H9 (cell line): ENCODE measurements around the gene PDXK. TPM values are rescaled to one million over a fixed set of nuclear protein-coding genes. Genes with fewer than 3 reads are reported as not detected.
A peak's percentile ranks its signal among the peaks of the same experiment; 100 is the strongest.

Experiments
- DNase-seq: peaks from one replicate; pipeline ENCODE4 v3.0.0-alpha.2; 2017
- H2AFZ ChIP-seq: one replicate; pipeline ENCODE4 v1.6.1; 2013; ENCODE audit warnings: mild to moderate bottlenecking, low read length, control low read depth, moderate library complexity
- H2AK5ac ChIP-seq: 2 replicates; pipeline ENCODE4 v1.6.1; 2013; ENCODE audit warnings: low read length, control low read depth, mixed read lengths; ENCODE audit not compliant: insufficient read length
- H2BK120ac ChIP-seq: one replicate; pipeline ENCODE4 v1.6.1; 2013; ENCODE audit warnings: low read depth, mild to moderate bottlenecking, low read length, control low read depth, inconsistent platforms; ENCODE audit not compliant: poor library complexity, severe bottlenecking
- H2BK12ac ChIP-seq: 2 replicates; pipeline ENCODE4 v1.6.1; 2013; ENCODE audit warnings: low read length, control low read depth, mixed read lengths, low read depth; ENCODE audit not compliant: insufficient read length
- H2BK15ac ChIP-seq: 2 replicates; pipeline ENCODE4 v1.6.1; 2013; ENCODE audit warnings: low read depth, low read length, control low read depth
- H2BK20ac ChIP-seq: one replicate; pipeline ENCODE4 v1.6.1; 2013; ENCODE audit warnings: low read depth, mild to moderate bottlenecking, low read length, control low read depth, inconsistent platforms; ENCODE audit not compliant: poor library complexity, severe bottlenecking
- H2BK5ac ChIP-seq: 2 replicates; pipeline ENCODE4 v1.6.1; 2013; ENCODE audit warnings: low read length, control low read depth, mixed read lengths; ENCODE audit not compliant: insufficient read length
- H3K14ac ChIP-seq: 2 replicates; pipeline ENCODE4 v1.6.1; 2013; ENCODE audit warnings: low read length, control low read depth; ENCODE audit not compliant: insufficient read depth
- H3K18ac ChIP-seq: 2 replicates; pipeline ENCODE4 v1.6.1; 2013; ENCODE audit warnings: low read depth, mild to moderate bottlenecking, mixed read lengths, low read length, control low read depth; ENCODE audit not compliant: insufficient read length
- H3K23ac ChIP-seq: 2 replicates; pipeline ENCODE4 v1.6.1; 2013; ENCODE audit warnings: low read length, control low read depth, mixed read lengths, low read depth; ENCODE audit not compliant: insufficient read length
- H3K23me2 ChIP-seq: 2 replicates; pipeline ENCODE4 v1.6.1; 2013; ENCODE audit warnings: low read depth, mild to moderate bottlenecking, mixed read lengths, low read length, control low read depth; ENCODE audit not compliant: insufficient read length, poor library complexity, severe bottlenecking
- H3K27ac ChIP-seq: 2 replicates; pipeline ENCODE4 v1.5.1; 2013; ENCODE audit warnings: low read length, control low read depth, mixed read lengths, low read depth; ENCODE audit not compliant: insufficient read length
- H3K27me3 ChIP-seq: 2 replicates; pipeline ENCODE4 v1.6.1; 2013; ENCODE audit warnings: low read length, control low read depth, inconsistent platforms; ENCODE audit not compliant: insufficient read depth
- H3K4ac ChIP-seq: 2 replicates; pipeline ENCODE4 v1.6.1; 2013; ENCODE audit warnings: low read depth, mild to moderate bottlenecking, control low read depth, inconsistent platforms, low read length, moderate library complexity
- H3K4me1 ChIP-seq: 2 replicates; pipeline ENCODE4 v1.6.1; 2013; ENCODE audit warnings: low read length, control low read depth, inconsistent platforms; ENCODE audit not compliant: insufficient read depth
- H3K4me2 ChIP-seq: 2 replicates; pipeline ENCODE4 v1.6.1; 2013; ENCODE audit warnings: low read length, control low read depth, mixed read lengths; ENCODE audit not compliant: insufficient read length, insufficient read depth
- H3K56ac ChIP-seq: 2 replicates; pipeline ENCODE4 v1.6.1; 2013; ENCODE audit warnings: low read depth, mild to moderate bottlenecking, mixed read lengths, low read length, control low read depth; ENCODE audit not compliant: insufficient read length
- H3K79me1 ChIP-seq: 2 replicates; pipeline ENCODE4 v1.6.1; 2013; ENCODE audit warnings: low read depth, mild to moderate bottlenecking, moderate library complexity, low read length, control low read depth, inconsistent platforms; ENCODE audit not compliant: insufficient read depth, poor library complexity, severe bottlenecking
- H3K79me2 ChIP-seq: 2 replicates; pipeline ENCODE4 v1.6.1; 2013; ENCODE audit warnings: low read length, control low read depth, inconsistent platforms; ENCODE audit not compliant: insufficient read depth
- H3K9ac ChIP-seq: 2 replicates; pipeline ENCODE4 v1.6.1; 2013; ENCODE audit warnings: low read length, control low read depth, mixed read lengths; ENCODE audit not compliant: insufficient read length; ENCODE audit errors: extremely low read depth
- H3K9me3 ChIP-seq: one replicate; pipeline ENCODE4 v1.6.1; 2013; ENCODE audit warnings: low read depth, low read length, inconsistent platforms; ENCODE audit not compliant: control insufficient read depth
- H3T11ph ChIP-seq: one replicate; pipeline ENCODE4 v1.6.1; 2013; ENCODE audit warnings: mild to moderate bottlenecking, low read length, control low read depth, inconsistent platforms
- H4K20me1 ChIP-seq: one replicate; pipeline ENCODE4 v1.6.1; 2013; ENCODE audit not compliant: control insufficient read depth, insufficient read length, insufficient read depth
- H4K5ac ChIP-seq: 2 replicates; pipeline ENCODE4 v1.6.1; 2013; ENCODE audit warnings: low read depth, mild to moderate bottlenecking, mixed read lengths, low read length, control low read depth; ENCODE audit not compliant: insufficient read length
- H4K8ac ChIP-seq: replicated peaks from 2 replicates; pipeline ENCODE4 v1.6.1; 2013; ENCODE audit warnings: low read length, control low read depth, mixed read lengths, low read depth; ENCODE audit not compliant: insufficient read length
- H4K91ac ChIP-seq: 2 replicates; pipeline ENCODE4 v1.6.1; 2013; ENCODE audit warnings: low read depth, mild to moderate bottlenecking, moderate library complexity, mixed read lengths, low read length, control low read depth; ENCODE audit not compliant: insufficient read length
- H3K27ac Mint-ChIP-seq, 3 experiments: 2 replicates in 2 of 3; 3 replicates in 1 of 3; pipeline ENCODE4 v1.8.0; 2020 to 2021; ENCODE audit warnings: mixed read lengths in 3 of 3, mild to moderate bottlenecking in 1 of 3, moderate library complexity in 1 of 3
- H3K27me3 Mint-ChIP-seq: 2 replicates; pipeline ENCODE4 v1.8.0; 2021; ENCODE audit warnings: low read depth, mild to moderate bottlenecking, moderate library complexity, mixed read lengths
- H3K36me3 Mint-ChIP-seq, 3 experiments: 2 replicates in 2 of 3; 3 replicates in 1 of 3; pipeline ENCODE4 v1.8.0; 2020 to 2021; ENCODE audit warnings: low read depth in 3 of 3, mixed read lengths in 3 of 3; ENCODE audit not compliant: insufficient read depth in 1 of 3
- H3K4me1 Mint-ChIP-seq, 2 experiments: 2 replicates each; pipeline ENCODE4 v1.8.0; 2020; ENCODE audit warnings: mixed read lengths in 2 of 2
- H3K4me3 Mint-ChIP-seq, 2 experiments: 2 replicates in 1 of 2; 3 replicates in 1 of 2; pipeline ENCODE4 v1.8.0; 2020 to 2021; ENCODE audit warnings: mild to moderate bottlenecking in 2 of 2, mixed read lengths in 2 of 2, moderate library complexity in 1 of 2
- H3K9me3 Mint-ChIP-seq, 2 experiments: 2 replicates in 1 of 2; 3 replicates in 1 of 2; pipeline ENCODE4 v1.8.0; 2020; ENCODE audit warnings: mild to moderate bottlenecking in 2 of 2, mixed read lengths in 2 of 2, moderate library complexity in 1 of 2
- CTCF ChIP-seq: fragments of 200-600 bp; sonication (generic); conservative IDR thresholded peaks from 3 replicates; pipeline ENCODE4 v1.8.0; 2021; ENCODE audit warnings: antibody characterized with exemption, mild to moderate bottlenecking
- WGBS: extraction: QIAGEN DNeasy Blood & Tissue Kit; methylation state at CpG from one replicate; pipeline ENCODE4 v1.1.7; 2013; ENCODE audit warnings: missing lambda C conversion rate, low lambda C conversion rate, mixed read lengths; ENCODE audit not compliant: insufficient read length; ENCODE audit errors: extremely low coverage; 5-methylcytosine and 5-hydroxymethylcytosine counted together
- total RNA-seq: library from RNA; stranded (reverse); gene quantifications from 2 replicates; pipeline ENCODE4 v1.2.1, GENCODE V29; 2021

Gene PDXK
- total RNA-seq, 1 experiment from 2014 or later = 109 TPM

GRCh38 chr21:43805275-43805800 is 86.4 kb downstream of the PDXK start:
- H2BK5ac ChIP-seq = no peak overlapping the region
- no peaks in the 10 kb centered on the region for H3K9me3 ChIP-seq
- Mint-ChIP-seq H3K9me3 (no peaks in the 10 kb centered on the region), H3K4me3 (no peak overlapping the region), H3K4me1 (no peaks in the 10 kb centered on the region), H3K27ac (peak overlapping the region in 2 of 3 experiments; percentile 34 to 37; a peak in 1 of 7 replicates), H3K36me3 (peaks cover 29 to 50% (median 47%) of the 10 kb centered on the region in 3 experiments; a peak in 6 of 7 replicates), H3K27me3 (no peaks in the 10 kb centered on the region)
- DNase-seq = no peak
- H3K14ac ChIP-seq = no peak overlapping the region; the same call in 1 of the 2 replicates
- no peak overlapping the region for H3K9ac ChIP-seq
- H3K79me1 ChIP-seq = no peaks in the 10 kb centered on the region
- H3K27ac ChIP-seq = no peak overlapping the region
- no peak overlapping the region for H3K4me2 ChIP-seq
- no peaks in the 10 kb centered on the region for H3K23me2 ChIP-seq
- H3K27me3 ChIP-seq = no peaks in the 10 kb centered on the region
- no peak overlapping the region for H4K91ac ChIP-seq
- no CpG with 5 or more reads among the region's 14 CpGs for WGBS
- no peak overlapping the region for H4K5ac ChIP-seq
- no peak overlapping the region for H4K8ac ChIP-seq
- no peak overlapping the region for H3K23ac ChIP-seq
- H2BK15ac ChIP-seq = no peak overlapping the region
- no peaks in the 10 kb centered on the region for H3K4me1 ChIP-seq
- no peaks in the 10 kb centered on the region for H4K20me1 ChIP-seq
- H2BK12ac ChIP-seq = no peak overlapping the region
- no peak overlapping the region for H3K4ac ChIP-seq
- no peak overlapping the region for H3T11ph ChIP-seq
- no peak overlapping the region for H2AK5ac ChIP-seq
- H2AFZ ChIP-seq = no peak overlapping the region
- no peak for TF ChIP-seq CTCF
- H2BK20ac ChIP-seq = no peak overlapping the region
- H3K56ac ChIP-seq = no peak overlapping the region
- no peak overlapping the region for H2BK120ac ChIP-seq
- no peak overlapping the region for H3K18ac ChIP-seq
- no peaks in the 10 kb centered on the region for H3K79me2 ChIP-seq
